ENCODE measurements around the gene CDH2.

DNA sequence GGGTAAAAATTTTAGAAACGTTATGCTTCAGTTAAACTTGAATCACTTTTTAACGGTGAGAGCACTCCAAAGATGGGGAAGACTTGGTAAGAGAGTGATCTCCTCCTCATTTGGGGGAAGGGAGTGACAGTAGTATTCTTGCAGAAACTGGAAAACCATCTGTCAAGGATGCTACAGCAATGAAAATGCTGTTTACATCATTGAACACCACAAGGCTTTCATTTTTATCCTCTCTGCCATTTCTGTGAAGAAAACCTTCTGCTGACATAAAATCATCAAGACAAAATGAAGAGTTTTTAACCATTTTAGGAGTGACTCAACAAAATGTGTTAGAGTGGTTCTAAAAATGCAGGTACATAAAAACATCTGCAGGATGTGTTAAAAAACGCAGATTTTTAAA lies 38.1 kb downstream of the CDH2 start:
- TF ChIP-seq, protein P1, sequence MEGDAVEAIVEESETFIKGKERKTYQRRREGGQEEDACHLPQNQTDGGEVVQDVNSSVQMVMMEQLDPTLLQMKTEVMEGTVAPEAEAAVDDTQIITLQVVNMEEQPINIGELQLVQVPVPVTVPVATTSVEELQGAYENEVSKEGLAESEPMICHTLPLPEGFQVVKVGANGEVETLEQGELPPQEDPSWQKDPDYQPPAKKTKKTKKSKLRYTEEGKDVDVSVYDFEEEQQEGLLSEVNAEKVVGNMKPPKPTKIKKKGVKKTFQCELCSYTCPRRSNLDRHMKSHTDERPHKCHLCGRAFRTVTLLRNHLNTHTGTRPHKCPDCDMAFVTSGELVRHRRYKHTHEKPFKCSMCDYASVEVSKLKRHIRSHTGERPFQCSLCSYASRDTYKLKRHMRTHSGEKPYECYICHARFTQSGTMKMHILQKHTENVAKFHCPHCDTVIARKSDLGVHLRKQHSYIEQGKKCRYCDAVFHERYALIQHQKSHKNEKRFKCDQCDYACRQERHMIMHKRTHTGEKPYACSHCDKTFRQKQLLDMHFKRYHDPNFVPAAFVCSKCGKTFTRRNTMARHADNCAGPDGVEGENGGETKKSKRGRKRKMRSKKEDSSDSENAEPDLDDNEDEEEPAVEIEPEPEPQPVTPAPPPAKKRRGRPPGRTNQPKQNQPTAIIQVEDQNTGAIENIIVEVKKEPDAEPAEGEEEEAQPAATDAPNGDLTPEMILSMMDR (IDR thresholded peaks at IDR 0.05; ENCODE audit: poor library complexity): no peak
- TF ChIP-seq EZH2 (IDR thresholded peaks at IDR 0.05; ENCODE audit: borderline replicate concordance): no peak
